HEK293 (cell line): ENCODE measurements around the gene ARPC5L.

Experiments used
- CTCF ChIA-PET: fragments of 350-600 bp; formaldehyde crosslinking; extraction: SDS; loops from one replicate; lab custom pipeline; 2021; ENCODE audit warnings: antibody characterized with exemption; lab: Yijun Ruan, JAX
- POLR2A ChIA-PET: fragments of 300-600 bp; formaldehyde crosslinking; extraction: SDS; loops from one replicate; lab custom pipeline; 2020; ENCODE audit warnings: antibody characterized with exemption, inconsistent platforms; lab: Yijun Ruan, JAX
- H3K27ac ChIP-seq: fragments of 200-500 bp; sonication (Bioruptor generic); 2 replicates; pipeline ENCODE4 v1.5.1; 2014; ENCODE audit warnings: low read depth, low read length, control low read depth, inconsistent platforms; ENCODE audit errors: extremely low read depth
- H3K36me3 ChIP-seq, 2 experiments: fragments of 200-500 bp in 1 of 2; sonication (Bioruptor generic) in 1 of 2; 1 replicate in 1 of 2; 2 replicates in 1 of 2; pipeline ENCODE4 v1.5.1; 2014 to 2017; ENCODE audit warnings: inconsistent platforms in 2 of 2, low read length in 2 of 2; ENCODE audit not compliant: control insufficient read depth in 2 of 2, insufficient read depth in 1 of 2
- H3K4me1 ChIP-seq: fragments of 200-500 bp; sonication (Bioruptor generic); 2 replicates; pipeline ENCODE4 v1.5.1; 2014; ENCODE audit warnings: mild to moderate bottlenecking, low read length, inconsistent platforms; ENCODE audit not compliant: control insufficient read depth, insufficient read depth
- H3K4me3 ChIP-seq: 2 replicates; pipeline ENCODE4 v1.5.1; 2011; ENCODE audit warnings: low read depth, mild to moderate bottlenecking, control low read depth, low read length, moderate library complexity
- H3K9me3 ChIP-seq: fragments of 200-500 bp; sonication (Bioruptor generic); 2 replicates; pipeline ENCODE4 v1.5.1; 2014; ENCODE audit warnings: low read depth, low read length, inconsistent platforms; ENCODE audit not compliant: control insufficient read depth, insufficient read depth
- CTCF ChIP-seq: fragments of 450-650 bp; formaldehyde crosslinking; IDR thresholded peaks from 2 replicates; pipeline ENCODE4 v1.5.1; 2016; ENCODE audit warnings: missing biosample characterization, missing genetic modification characterization
- KLF9 ChIP-seq: fragments of 450-650 bp; formaldehyde crosslinking; IDR thresholded peaks from 2 replicates; pipeline ENCODE4 v1.5.1; 2016; ENCODE audit warnings: missing biosample characterization, missing genetic modification characterization, low read depth
- SP7 ChIP-seq: fragments of 450-650 bp; formaldehyde crosslinking; IDR thresholded peaks from 2 replicates; pipeline ENCODE4 v1.5.1; 2016; ENCODE audit warnings: missing biosample characterization, missing genetic modification characterization
- YY2 ChIP-seq: fragments of 450-650 bp; formaldehyde crosslinking; IDR thresholded peaks from 2 replicates; pipeline ENCODE4 v1.5.1; 2016; ENCODE audit warnings: missing biosample characterization, missing genetic modification characterization
- ZBTB6 ChIP-seq: fragments of 450-650 bp; formaldehyde crosslinking; IDR thresholded peaks from 2 replicates; pipeline ENCODE4 v1.5.1; 2017; ENCODE audit warnings: missing biosample characterization, missing genetic modification characterization
- ZEB2 ChIP-seq: fragments of 450-650 bp; formaldehyde crosslinking; IDR thresholded peaks from 2 replicates; pipeline ENCODE4 v1.5.1; 2016; ENCODE audit warnings: missing biosample characterization, missing genetic modification characterization
- ZNF362 ChIP-seq: fragments of 450-650 bp; formaldehyde crosslinking; IDR thresholded peaks from 2 replicates; pipeline ENCODE4 v1.5.1; 2016; ENCODE audit warnings: missing biosample characterization, missing genetic modification characterization
- ZNF37A ChIP-seq: fragments of 450-650 bp; IDR thresholded peaks from 2 replicates; pipeline ENCODE4 v1.5.1; 2018; ENCODE audit warnings: missing biosample characterization, missing genetic modification characterization
- ZNF629 ChIP-seq: fragments of 450-650 bp; formaldehyde crosslinking; IDR thresholded peaks from 2 replicates; pipeline ENCODE4 v1.5.1; 2017; ENCODE audit warnings: missing biosample characterization, missing genetic modification characterization
- ZNF660 ChIP-seq: fragments of 450-650 bp; IDR thresholded peaks from 2 replicates; pipeline ENCODE4 v1.5.1; 2018; ENCODE audit warnings: missing biosample characterization, mild to moderate bottlenecking, missing genetic modification characterization
- ZNF76 ChIP-seq: fragments of 450-650 bp; formaldehyde crosslinking; IDR thresholded peaks from 2 replicates; pipeline ENCODE4; 2016; ENCODE audit warnings: low read depth, missing biosample characterization, missing genetic modification characterization, borderline replicate concordance
- ZNF792 ChIP-seq: fragments of 450-650 bp; formaldehyde crosslinking; IDR thresholded peaks from 2 replicates; pipeline ENCODE4 v1.5.1; 2016; ENCODE audit warnings: missing biosample characterization, missing genetic modification characterization
- ZSCAN4 ChIP-seq: fragments of 450-650 bp; formaldehyde crosslinking; IDR thresholded peaks from 2 replicates; pipeline ENCODE4 v1.5.1; 2017; ENCODE audit warnings: missing biosample characterization, missing genetic modification characterization

Gene ARPC5L

GRCh38 chr9:124852829-124853531 lies 8.9 kb upstream of the ARPC5L start, which contains the start of gene WDR38 (continued):
- TF ChIP-seq ZSCAN4 (tag by site-specific recombination) (no peak), ZNF792 (tag by site-specific recombination) (no peak), ZNF629 (no peak; the same call in none of the 2 replicates), KLF9 (tag by site-specific recombination) (peak; percentile 50; the same call in 1 of the 2 replicates), ZNF76 (tag by site-specific recombination) (peak; percentile 50; the same call in 1 of the 2 replicates), SP7 (peak; percentile 41; the same call in 1 of the 2 replicates), ZEB2 (tag by site-specific recombination) (peak; percentile 56; the same call in 1 of the 2 replicates), CTCF (tag by site-specific recombination) (peak; percentile 98)
- TF ChIP-seq, all 188 proteins: peak for 34

GRCh38 chr9:124853605-124854143 lies 8.3 kb upstream of the ARPC5L start:
- H3K9me3 ChIP-seq: no peaks in the 10 kb centered on the region
- no peaks in the 10 kb centered on the region for H3K4me1 ChIP-seq
- TF ChIP-seq ZNF37A (tag by site-specific recombination) (no peak), ZBTB6 (peak; percentile 97)
- ChIA-PET POLR2A (interaction anchor here (0.5 to 10.0 kb wide), 7 partner anchors 8 to 154 kb away, joined by 3 to 201 read pairs (median 5); partner anchors contain the start of genes ARPC5L, NR6A1, OLFML2A and RPL35), CTCF (interaction anchor here (0.5 to 31.1 kb wide), 38 partner anchors 8 to 521 kb away, joined by 3 to 1257 read pairs (median 4); partner anchors contain the start of genes ARPC5L, NR6A1, OLFML2A and RPL35)
- peaks cover 0 to 23% of the 10 kb centered on the region in 2 experiments; a peak in 1 of 3 replicates for H3K36me3 ChIP-seq
- peak overlapping the region; percentile 47 for H3K4me3 ChIP-seq
- no peak overlapping the region for H3K27ac ChIP-seq

- peaks cover 0 to 28% of the 10 kb centered on the region in 2 experiments; a peak in 1 of 3 replicates for H3K36me3 ChIP-seq
- CTCF ChIA-PET: interaction anchor here (0.5 to 31.1 kb wide), 24 partner anchors 8 to 518 kb away, joined by 3 to 1257 read pairs (median 5); partner anchors contain the start of genes ARPC5L, NR6A1, OLFML2A and RPL35
- no peak overlapping the region for H3K4me3 ChIP-seq
- no peak for TF ChIP-seq ZNF660
- 0 out of 2 replicates have a peak, but pooled peaks have one; percentile 16 for TF ChIP-seq YY2
- TF ChIP-seq ZNF362 (tag by site-specific recombination): no peak
- no peaks in the 10 kb centered on the region for H3K9me3 ChIP-seq
- H3K4me1 ChIP-seq: no peaks in the 10 kb centered on the region
- H3K27ac ChIP-seq: no peak overlapping the region
- POLR2A ChIA-PET: interaction anchor here (0.6 to 10.0 kb wide), 7 partner anchors 11 to 386 kb away, joined by 3 to 201 read pairs (median 3); partner anchors contain the start of genes NR6A1 and OLFML2A
These were observed 7.8 kb upstream of the ARPC5L start for GRCh38 chr9:124854161-124854560.
